WTC11 (cell line): Measurements from ENCODE around the gene RUVBL1. TPM values are rescaled to one million over a fixed set of nuclear protein-coding genes. Genes with fewer than 3 reads are reported as not detected.

Experiments used
- ATAC-seq: fragments of 200-7000 bp; cut with Tn5 transposase; 2 replicates; pipeline ENCODE4 v1.10.0; 2021; ENCODE audit warnings: mild to moderate bottlenecking, moderate library complexity
- CTCF ChIA-PET: fragments of 300-600 bp; sonication (Branson Sonifier 250); formaldehyde crosslinking; loops from one replicate; lab custom pipeline; 2021; ENCODE audit warnings: antibody characterized with exemption; lab: Charles Lee
- POLR2A ChIA-PET: fragments of 350-600 bp; sonication (Branson Sonifier 250); formaldehyde crosslinking; loops from one replicate; lab custom pipeline; 2021; ENCODE audit warnings: antibody characterized with exemption; lab: Charles Lee
- DNase-seq: peaks from one replicate; pipeline ENCODE4 v3.0.0; 2021; ENCODE audit warnings: low spot score
- H3K27ac Mint-ChIP-seq: 2 replicates; pipeline ENCODE4 v1.8.0; 2021; ENCODE audit warnings: mixed read lengths
- H3K27me3 Mint-ChIP-seq: 2 replicates; pipeline ENCODE4 v1.8.0; 2021; ENCODE audit warnings: low read depth, mild to moderate bottlenecking, moderate library complexity, mixed read lengths
- H3K36me3 Mint-ChIP-seq: 2 replicates; pipeline ENCODE4 v1.8.0; 2021; ENCODE audit warnings: mixed read lengths
- H3K4me1 Mint-ChIP-seq: 2 replicates; pipeline ENCODE4 v1.8.0; 2022; ENCODE audit warnings: mixed read lengths
- H3K4me3 Mint-ChIP-seq: 2 replicates; pipeline ENCODE4 v1.8.0; 2021; ENCODE audit warnings: mild to moderate bottlenecking, moderate library complexity, mixed read lengths
- H3K9me3 Mint-ChIP-seq: 2 replicates; pipeline ENCODE4 v1.8.0; 2021; ENCODE audit warnings: mixed read lengths
- ATF1 ChIP-seq: sonication (generic); formaldehyde crosslinking; IDR thresholded peaks from 2 replicates; pipeline ENCODE4 v1.8.1; 2023; ENCODE audit warnings: mild to moderate bottlenecking, moderate library complexity, missing genetic modification reagents
- CREM ChIP-seq: sonication (generic); formaldehyde crosslinking; IDR thresholded peaks from 2 replicates; pipeline ENCODE4 v1.8.1; 2022; ENCODE audit warnings: mild to moderate bottlenecking, missing genetic modification reagents, moderate library complexity
- E2F4 ChIP-seq: sonication (generic); formaldehyde crosslinking; IDR thresholded peaks from 2 replicates; pipeline ENCODE4 v1.8.1; 2022; ENCODE audit warnings: low read depth, mild to moderate bottlenecking, moderate library complexity, missing genetic modification reagents, borderline replicate concordance
- ELF4 ChIP-seq: sonication (generic); formaldehyde crosslinking; IDR thresholded peaks from 2 replicates; pipeline ENCODE4 v1.8.1; 2022; ENCODE audit warnings: low read depth, mild to moderate bottlenecking, moderate library complexity, missing genetic modification reagents
- ERG ChIP-seq: fragments of 250-450 bp; sonication (Bioruptor Pico); IDR thresholded peaks from 2 replicates; pipeline ENCODE4 v1.8.0; 2021; ENCODE audit warnings: mild to moderate bottlenecking
- ETV6 ChIP-seq: sonication (generic); formaldehyde crosslinking; IDR thresholded peaks from 2 replicates; pipeline ENCODE4 v1.8.1; 2022; ENCODE audit warnings: mild to moderate bottlenecking, missing genetic modification reagents
- FOXK1 ChIP-seq: sonication (generic); formaldehyde crosslinking; IDR thresholded peaks from 2 replicates; pipeline ENCODE4 v1.8.0; 2022; ENCODE audit warnings: mild to moderate bottlenecking, moderate library complexity, missing genetic modification reagents
- IRF2 ChIP-seq: sonication (generic); formaldehyde crosslinking; IDR thresholded peaks from 2 replicates; pipeline ENCODE4 v1.8.0; 2022; ENCODE audit warnings: low read depth, missing genetic modification reagents, borderline replicate concordance
- MYBL2 ChIP-seq: sonication (generic); formaldehyde crosslinking; IDR thresholded peaks from 2 replicates; pipeline ENCODE4 v1.8.1; 2023; ENCODE audit warnings: mild to moderate bottlenecking, moderate library complexity, missing genetic modification reagents
- NFE2L1 ChIP-seq: sonication (generic); formaldehyde crosslinking; IDR thresholded peaks from 2 replicates; pipeline ENCODE4 v1.8.1; 2023; ENCODE audit warnings: missing genetic modification reagents
- NR3C1 ChIP-seq: sonication (generic); formaldehyde crosslinking; conservative IDR thresholded peaks from 2 replicates; pipeline ENCODE4 v1.8.1; 2023; ENCODE audit warnings: low read depth, mild to moderate bottlenecking, missing genetic modification reagents
- SMAD3 ChIP-seq: sonication (generic); formaldehyde crosslinking; IDR thresholded peaks from 2 replicates; pipeline ENCODE4 v1.8.0; 2022; ENCODE audit warnings: missing genetic modification reagents, mild to moderate bottlenecking, borderline replicate concordance
- SMAD4 ChIP-seq: sonication (generic); formaldehyde crosslinking; IDR thresholded peaks from 2 replicates; pipeline ENCODE4 v1.8.0; 2022; ENCODE audit warnings: mild to moderate bottlenecking, missing genetic modification reagents
- SP1 ChIP-seq: sonication (generic); formaldehyde crosslinking; conservative IDR thresholded peaks from 2 replicates; pipeline ENCODE4 v1.8.1; 2022; ENCODE audit warnings: missing genetic modification reagents
- TP53 ChIP-seq: sonication (generic); formaldehyde crosslinking; IDR thresholded peaks from 2 replicates; pipeline ENCODE4 v1.8.1; 2023; ENCODE audit warnings: mild to moderate bottlenecking, missing genetic modification reagents
- ZNF232 ChIP-seq: sonication (generic); formaldehyde crosslinking; IDR thresholded peaks from 2 replicates; pipeline ENCODE4 v1.8.0; 2022; ENCODE audit warnings: mild to moderate bottlenecking, missing genetic modification reagents
- total RNA-seq: library from RNA; stranded (reverse); gene quantifications from 3 replicates; pipeline ENCODE4 v1.2.3, GENCODE V29; 2021
- TF ChIP-seq, protein P1 (sequence below): sonication (generic); formaldehyde crosslinking; IDR thresholded peaks from 2 replicates; pipeline ENCODE4 v1.8.1; 2022; ENCODE audit warnings: mild to moderate bottlenecking, moderate library complexity, missing genetic modification reagents
- TF ChIP-seq, protein P2 (sequence below): sonication (generic); formaldehyde crosslinking; IDR thresholded peaks from 2 replicates; pipeline ENCODE4 v1.8.1; 2023; ENCODE audit warnings: mild to moderate bottlenecking, missing genetic modification reagents
- TF ChIP-seq, protein P3 (sequence below): fragments of 250-450 bp; sonication (Bioruptor Pico); IDR thresholded peaks from 2 replicates; pipeline ENCODE4 v2.1.2; 2022; ENCODE audit warnings: mild to moderate bottlenecking, moderate library complexity
- TF ChIP-seq, protein P4 (sequence below): sonication (generic); formaldehyde crosslinking; IDR thresholded peaks from 2 replicates; pipeline ENCODE4 v1.8.1; 2023; ENCODE audit warnings: mild to moderate bottlenecking, moderate library complexity, missing genetic modification reagents

RUVBL1 gene
- total RNA-seq, 1 experiment from 2014 or later = 118 TPM

- no peak for TF ChIP-seq NFE2L1 (CRISPR knock-in tag)
- TF ChIP-seq MYBL2 (CRISPR knock-in tag) = no peak
- TF ChIP-seq, all 79 proteins: peak for 0
Measured at GRCh38 chr3:128144512-128145187, 21.0 kb upstream of the RUVBL1 start (continued).

GRCh38 chr3:128143496-128143895 lies 19.9 kb upstream of the RUVBL1 start:
- CTCF ChIA-PET = interaction anchor here (1.5 kb wide), 1 partner anchor 10 kb away, joined by 8 read pairs; no protein-coding TSS in a partner anchor

More at GRCh38 chr3:128143496-128143895, 19.9 kb upstream of the RUVBL1 start:
- no peak for TF ChIP-seq FOXK1
- no peak for TF ChIP-seq E2F4 (CRISPR knock-in tag)
- TF ChIP-seq IRF2 (CRISPR knock-in tag) = no peak
- no peak for TF ChIP-seq ELF4 (CRISPR knock-in tag)
- no peak for TF ChIP-seq SP1 (CRISPR knock-in tag)
- no peak for TF ChIP-seq CREM
- no peak for TF ChIP-seq NR3C1 (CRISPR knock-in tag)
- no peak for TF ChIP-seq TP53 (CRISPR knock-in tag)
- no peak for TF ChIP-seq ZNF232 (CRISPR knock-in tag)
- TF ChIP-seq, protein P1, sequence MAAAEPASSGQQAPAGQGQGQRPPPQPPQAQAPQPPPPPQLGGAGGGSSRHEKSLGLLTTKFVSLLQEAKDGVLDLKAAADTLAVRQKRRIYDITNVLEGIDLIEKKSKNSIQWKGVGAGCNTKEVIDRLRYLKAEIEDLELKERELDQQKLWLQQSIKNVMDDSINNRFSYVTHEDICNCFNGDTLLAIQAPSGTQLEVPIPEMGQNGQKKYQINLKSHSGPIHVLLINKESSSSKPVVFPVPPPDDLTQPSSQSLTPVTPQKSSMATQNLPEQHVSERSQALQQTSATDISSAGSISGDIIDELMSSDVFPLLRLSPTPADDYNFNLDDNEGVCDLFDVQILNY = no peak
- TF ChIP-seq, protein P2, sequence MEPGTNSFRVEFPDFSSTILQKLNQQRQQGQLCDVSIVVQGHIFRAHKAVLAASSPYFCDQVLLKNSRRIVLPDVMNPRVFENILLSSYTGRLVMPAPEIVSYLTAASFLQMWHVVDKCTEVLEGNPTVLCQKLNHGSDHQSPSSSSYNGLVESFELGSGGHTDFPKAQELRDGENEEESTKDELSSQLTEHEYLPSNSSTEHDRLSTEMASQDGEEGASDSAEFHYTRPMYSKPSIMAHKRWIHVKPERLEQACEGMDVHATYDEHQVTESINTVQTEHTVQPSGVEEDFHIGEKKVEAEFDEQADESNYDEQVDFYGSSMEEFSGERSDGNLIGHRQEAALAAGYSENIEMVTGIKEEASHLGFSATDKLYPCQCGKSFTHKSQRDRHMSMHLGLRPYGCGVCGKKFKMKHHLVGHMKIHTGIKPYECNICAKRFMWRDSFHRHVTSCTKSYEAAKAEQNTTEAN (CRISPR knock-in tag) = no peak
- TF ChIP-seq, protein P3, sequence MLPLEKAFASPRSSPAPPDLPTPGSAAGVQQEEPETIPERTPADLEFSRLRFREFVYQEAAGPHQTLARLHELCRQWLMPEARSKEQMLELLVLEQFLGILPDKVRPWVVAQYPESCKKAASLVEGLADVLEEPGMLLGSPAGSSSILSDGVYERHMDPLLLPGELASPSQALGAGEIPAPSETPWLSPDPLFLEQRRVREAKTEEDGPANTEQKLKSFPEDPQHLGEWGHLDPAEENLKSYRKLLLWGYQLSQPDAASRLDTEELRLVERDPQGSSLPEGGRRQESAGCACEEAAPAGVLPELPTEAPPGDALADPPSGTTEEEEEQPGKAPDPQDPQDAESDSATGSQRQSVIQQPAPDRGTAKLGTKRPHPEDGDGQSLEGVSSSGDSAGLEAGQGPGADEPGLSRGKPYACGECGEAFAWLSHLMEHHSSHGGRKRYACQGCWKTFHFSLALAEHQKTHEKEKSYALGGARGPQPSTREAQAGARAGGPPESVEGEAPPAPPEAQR = no peak
- no peak for TF ChIP-seq SMAD4 (CRISPR knock-in tag)
- TF ChIP-seq, protein P4, sequence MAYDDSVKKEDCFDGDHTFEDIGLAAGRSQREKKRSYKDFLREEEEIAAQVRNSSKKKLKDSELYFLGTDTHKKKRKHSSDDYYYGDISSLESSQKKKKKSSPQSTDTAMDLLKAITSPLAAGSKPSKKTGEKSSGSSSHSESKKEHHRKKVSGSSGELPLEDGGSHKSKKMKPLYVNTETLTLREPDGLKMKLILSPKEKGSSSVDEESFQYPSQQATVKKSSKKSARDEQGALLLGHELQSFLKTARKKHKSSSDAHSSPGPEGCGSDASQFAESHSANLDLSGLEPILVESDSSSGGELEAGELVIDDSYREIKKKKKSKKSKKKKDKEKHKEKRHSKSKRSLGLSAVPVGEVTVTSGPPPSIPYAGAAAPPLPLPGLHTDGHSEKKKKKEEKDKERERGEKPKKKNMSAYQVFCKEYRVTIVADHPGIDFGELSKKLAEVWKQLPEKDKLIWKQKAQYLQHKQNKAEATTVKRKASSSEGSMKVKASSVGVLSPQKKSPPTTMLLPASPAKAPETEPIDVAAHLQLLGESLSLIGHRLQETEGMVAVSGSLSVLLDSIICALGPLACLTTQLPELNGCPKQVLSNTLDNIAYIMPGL = no peak
- TF ChIP-seq ERG = no peak
- TF ChIP-seq SMAD3 (CRISPR knock-in tag) = no peak
- no peak for TF ChIP-seq ATF1 (CRISPR knock-in tag)
- TF ChIP-seq ETV6 (CRISPR knock-in tag) = no peak
- no peak for DNase-seq
- Mint-ChIP-seq H3K27ac (no peak overlapping the region), H3K27me3 (peaks cover 18% of the 10 kb centered on the region), H3K9me3 (no peaks in the 10 kb centered on the region), H3K36me3 (no peaks in the 10 kb centered on the region), H3K4me1 (no peaks in the 10 kb centered on the region), H3K4me3 (no peak overlapping the region)
- POLR2A ChIA-PET = no interaction called here
- no peak for ATAC-seq
